Measurements from ENCODE around the gene PPA2. TPM values are rescaled to one million over a fixed set of nuclear protein-coding genes. Genes with fewer than 3 reads are reported as not detected.

Gene PPA2
- total RNA-seq, 3 donors from 2014 or later (not counting 1 experiment from before 2014, with no cell fraction given) = 41.6 to 50.6 (median 48.0) TPM

DNA sequence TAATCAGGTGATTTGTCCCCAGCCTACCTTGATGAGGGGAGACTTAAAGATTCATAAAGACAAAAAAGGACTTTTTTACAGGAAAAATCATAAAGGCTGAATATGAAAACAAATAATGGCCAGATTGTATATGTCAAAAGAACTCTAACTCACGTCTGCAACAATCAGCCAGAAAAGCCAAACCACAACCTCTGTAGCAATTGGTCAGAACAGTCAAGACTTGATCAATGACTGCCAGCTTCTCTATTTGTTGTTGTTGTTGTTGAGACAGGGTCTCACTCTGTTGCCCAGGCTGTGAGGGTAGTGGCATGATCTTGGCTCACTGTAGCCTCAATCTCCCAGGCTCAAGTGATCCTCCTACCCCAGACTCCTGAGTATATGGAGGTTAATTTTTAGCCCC lies 35.9 kb upstream of the PPA2 start:
- no CpG with 5 or more reads among the region's 1 CpG for WGBS (ENCODE audit: insufficient coverage)
- Histone ChIP-seq H3K9me3 (ENCODE audit: control insufficient read depth, insufficient read depth, low read length) (no peaks in the 10 kb centered on the region), H3K4me3 (ENCODE audit: low read length) (no peak overlapping the region), H3K27me3 (ENCODE audit: control insufficient read depth, insufficient read depth, low read length) (no peaks in the 10 kb centered on the region), H3K36me3 (ENCODE audit: control insufficient read depth, insufficient read depth, low read length) (no peaks in the 10 kb centered on the region), H3K4me1 (ENCODE audit: control insufficient read depth, insufficient read depth, low read length) (no peaks in the 10 kb centered on the region), H3K27ac (ENCODE audit: low read length) (no peak overlapping the region)
- ATAC-seq (no peak), DNase-seq (no peak)
- Mint-ChIP-seq H3K9me3 (peaks cover 0 to 5% of the 10 kb centered on the region in 2 donors), H3K4me1 (no peaks in the 10 kb centered on the region), H3K27me3 (ENCODE audit: low read depth in 2 of 2) (peaks cover 5 to 20% of the 10 kb centered on the region in 2 donors), H3K4me3 (no peak overlapping the region), H3K36me3 (peaks cover 15% of the 10 kb centered on the region), H3K27ac (no peak overlapping the region)
- TF ChIP-seq, protein P1, sequence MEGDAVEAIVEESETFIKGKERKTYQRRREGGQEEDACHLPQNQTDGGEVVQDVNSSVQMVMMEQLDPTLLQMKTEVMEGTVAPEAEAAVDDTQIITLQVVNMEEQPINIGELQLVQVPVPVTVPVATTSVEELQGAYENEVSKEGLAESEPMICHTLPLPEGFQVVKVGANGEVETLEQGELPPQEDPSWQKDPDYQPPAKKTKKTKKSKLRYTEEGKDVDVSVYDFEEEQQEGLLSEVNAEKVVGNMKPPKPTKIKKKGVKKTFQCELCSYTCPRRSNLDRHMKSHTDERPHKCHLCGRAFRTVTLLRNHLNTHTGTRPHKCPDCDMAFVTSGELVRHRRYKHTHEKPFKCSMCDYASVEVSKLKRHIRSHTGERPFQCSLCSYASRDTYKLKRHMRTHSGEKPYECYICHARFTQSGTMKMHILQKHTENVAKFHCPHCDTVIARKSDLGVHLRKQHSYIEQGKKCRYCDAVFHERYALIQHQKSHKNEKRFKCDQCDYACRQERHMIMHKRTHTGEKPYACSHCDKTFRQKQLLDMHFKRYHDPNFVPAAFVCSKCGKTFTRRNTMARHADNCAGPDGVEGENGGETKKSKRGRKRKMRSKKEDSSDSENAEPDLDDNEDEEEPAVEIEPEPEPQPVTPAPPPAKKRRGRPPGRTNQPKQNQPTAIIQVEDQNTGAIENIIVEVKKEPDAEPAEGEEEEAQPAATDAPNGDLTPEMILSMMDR (IDR thresholded peaks at IDR 0.05) = no peak
- intact Hi-C loops (cut with micrococcal nuclease) = no loop called here

DNA sequence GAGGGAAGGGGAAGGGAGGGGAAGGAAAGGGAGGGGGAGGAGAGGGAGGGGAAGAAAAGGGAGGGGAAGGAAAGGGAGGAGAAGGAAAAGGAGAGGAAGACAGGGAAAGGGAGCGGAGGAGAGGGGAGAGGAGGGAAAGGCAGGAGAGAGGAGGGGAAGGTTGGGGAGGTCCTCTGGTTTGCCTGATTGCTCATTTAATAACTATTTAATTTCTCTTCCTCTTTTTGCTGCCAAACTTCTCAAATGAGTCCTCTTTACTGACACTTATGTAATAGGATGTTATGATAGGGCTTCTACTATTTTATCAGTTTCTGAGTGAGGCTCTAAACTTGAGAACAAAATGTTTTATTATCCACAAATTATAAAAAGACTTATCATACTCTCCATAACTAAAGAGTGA lies 35.4 kb upstream of the PPA2 start:
- Mint-ChIP-seq H3K27ac (no peak overlapping the region), H3K4me3 (no peak overlapping the region), H3K36me3 (peaks cover 13% of the 10 kb centered on the region), H3K9me3 (peaks cover 0 to 5% of the 10 kb centered on the region in 2 donors), H3K4me1 (no peaks in the 10 kb centered on the region), H3K27me3 (ENCODE audit: low read depth in 2 of 2) (peaks cover 5 to 18% of the 10 kb centered on the region in 2 donors)
- TF ChIP-seq, protein P1 (IDR thresholded peaks at IDR 0.05) = no peak
- intact Hi-C loops (cut with micrococcal nuclease) = no loop called here
- Histone ChIP-seq H3K4me1 (ENCODE audit: control insufficient read depth, insufficient read depth, low read length) (no peaks in the 10 kb centered on the region), H3K27ac (ENCODE audit: low read length) (no peak overlapping the region), H3K9me3 (ENCODE audit: control insufficient read depth, insufficient read depth, low read length) (no peaks in the 10 kb centered on the region), H3K27me3 (ENCODE audit: control insufficient read depth, insufficient read depth, low read length) (no peaks in the 10 kb centered on the region), H3K36me3 (ENCODE audit: control insufficient read depth, insufficient read depth, low read length) (no peaks in the 10 kb centered on the region), H3K4me3 (ENCODE audit: low read length) (no peak overlapping the region)
- DNase-seq (no peak), ATAC-seq (no peak)
- 50% methylated on average over 1 of the region's 1 CpG for WGBS (ENCODE audit: insufficient coverage)

DNA sequence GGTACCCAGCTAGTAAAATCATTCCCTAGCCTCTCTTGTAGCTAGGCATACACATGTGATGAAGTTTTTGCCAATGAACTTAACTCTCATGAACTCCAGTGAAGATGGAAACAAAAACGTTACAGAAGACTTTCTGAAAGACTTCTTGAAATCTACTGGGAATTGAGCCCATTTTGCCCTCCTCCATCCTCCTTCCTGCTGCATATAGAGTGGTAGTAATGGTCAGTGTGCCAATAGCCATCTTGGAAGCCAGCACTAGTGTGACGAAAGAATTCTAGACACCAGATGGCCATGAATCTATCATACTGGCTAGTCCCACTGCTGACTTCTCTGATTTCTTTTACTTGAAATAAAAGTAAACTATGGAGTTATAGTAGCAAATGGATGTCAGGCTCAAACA lies 30.9 kb upstream of the PPA2 start:
- Histone ChIP-seq H3K27me3 (ENCODE audit: control insufficient read depth, insufficient read depth, low read length) (no peaks in the 10 kb centered on the region), H3K4me1 (ENCODE audit: control insufficient read depth, insufficient read depth, low read length) (no peaks in the 10 kb centered on the region), H3K27ac (ENCODE audit: low read length) (no peak overlapping the region), H3K4me3 (ENCODE audit: low read length) (no peak overlapping the region), H3K9me3 (ENCODE audit: control insufficient read depth, insufficient read depth, low read length) (no peaks in the 10 kb centered on the region), H3K36me3 (ENCODE audit: control insufficient read depth, insufficient read depth, low read length) (no peaks in the 10 kb centered on the region)
- Mint-ChIP-seq H3K9me3 (no peaks in the 10 kb centered on the region), H3K4me1 (no peaks in the 10 kb centered on the region), H3K27ac (no peak overlapping the region), H3K4me3 (no peak overlapping the region), H3K36me3 (no peaks in the 10 kb centered on the region), H3K27me3 (ENCODE audit: low read depth in 2 of 2) (no peaks in the 10 kb centered on the region)
- ATAC-seq = no peak
- no peak for DNase-seq
- intact Hi-C loops (cut with micrococcal nuclease) = no loop called here
- TF ChIP-seq, protein P1 (IDR thresholded peaks at IDR 0.05) = no peak
- 63% methylated on average over 1 of the region's 2 CpGs for WGBS (ENCODE audit: insufficient coverage)

DNA sequence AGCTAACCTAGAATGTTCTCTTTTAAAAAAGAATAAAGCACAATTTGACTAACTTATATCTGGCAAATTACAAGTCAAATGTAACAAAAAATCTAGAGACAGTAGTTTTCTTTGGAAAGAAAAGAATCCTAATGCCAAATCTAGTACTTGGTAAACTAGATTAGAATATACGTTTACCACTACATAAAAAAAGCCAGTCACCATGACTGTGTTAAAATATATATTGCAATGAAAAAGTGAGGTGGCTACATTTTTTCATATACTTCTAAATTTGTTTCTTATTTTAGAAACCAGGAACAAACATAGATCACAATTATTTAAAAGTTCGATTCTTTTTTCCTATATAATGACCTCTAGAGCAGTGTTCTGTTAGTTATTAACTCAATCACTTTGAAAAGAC lies 29.6 kb upstream of the PPA2 start:
- TF ChIP-seq, protein P1 (IDR thresholded peaks at IDR 0.05) = no peak
- no peaks in the 10 kb centered on the region for H3K36me3 Mint-ChIP-seq
- H3K4me1 Mint-ChIP-seq = no peaks in the 10 kb centered on the region
- Histone ChIP-seq H3K9me3 (ENCODE audit: control insufficient read depth, insufficient read depth, low read length) (no peaks in the 10 kb centered on the region), H3K4me3 (ENCODE audit: low read length) (no peak overlapping the region), H3K36me3 (ENCODE audit: control insufficient read depth, insufficient read depth, low read length) (no peaks in the 10 kb centered on the region), H3K4me1 (ENCODE audit: control insufficient read depth, insufficient read depth, low read length) (no peaks in the 10 kb centered on the region), H3K27ac (ENCODE audit: low read length) (no peak overlapping the region), H3K27me3 (ENCODE audit: control insufficient read depth, insufficient read depth, low read length) (no peaks in the 10 kb centered on the region)
- intact Hi-C loops (cut with micrococcal nuclease) = no loop called here
- DNase-seq (no peak), ATAC-seq (no peak)
- no peaks in the 10 kb centered on the region for H3K27me3 Mint-ChIP-seq (ENCODE audit: low read depth in 2 of 2)
- H3K27ac Mint-ChIP-seq = no peak overlapping the region
- WGBS (ENCODE audit: insufficient coverage) = no CpG with 5 or more reads among the region's 2 CpGs
- no peak overlapping the region for H3K4me3 Mint-ChIP-seq
- H3K9me3 Mint-ChIP-seq = no peaks in the 10 kb centered on the region

Data from natural killer cell (primary cell).